GM19438 (cell line): ENCODE measurements around the gene DFFB.

Experiments used
- ATAC-seq: cut with Tn5 transposase; IDR thresholded peaks from one replicate; pipeline ENCODE4 v1.9.1; 2021; ENCODE audit warnings: low read depth; ENCODE audit not compliant: unreplicated experiment

DFFB gene

GRCh38 chr1:3894626-3895278 lies 37.5 kb downstream of the DFFB start:
- no peak for ATAC-seq

GRCh38 chr1:3895279-3895950 lies 38.1 kb downstream of the DFFB start:
- no peak for ATAC-seq

- no peak for ATAC-seq
These were observed 38.7 kb downstream of the DFFB start for GRCh38 chr1:3895951-3896325.

- ATAC-seq = no peak
These were observed 39.2 kb downstream of the DFFB start for GRCh38 chr1:3896396-3897000.

- ATAC-seq = no peak
These were observed 41.1 kb downstream of the DFFB start for GRCh38 chr1:3898475-3898735.

- ATAC-seq = no peak
These were observed 41.9 kb downstream of the DFFB start for GRCh38 chr1:3898994-3899753.

GRCh38 chr1:3899754-3900149 lies 42.5 kb downstream of the DFFB start:
- ATAC-seq = no peak

GRCh38 chr1:3900150-3900968 lies 43.1 kb downstream of the DFFB start, which contains the start of gene C1orf174:
C1orf174 (minus strand) TSS chr1:3900272; CDS start chr1:3900186, 86 bp downstream.
- peak; percentile 70 for ATAC-seq

GRCh38 chr1:3900969-3901529 lies 43.8 kb downstream of the DFFB start:
- ATAC-seq = peak; percentile 44

- ATAC-seq = no peak
These were observed 44.8 kb downstream of the DFFB start for GRCh38 chr1:3902111-3902511.

GRCh38 chr1:3902571-3903091 lies 45.4 kb downstream of the DFFB start:
- ATAC-seq = no peak

- no peak for ATAC-seq
These were observed 46.1 kb downstream of the DFFB start for GRCh38 chr1:3903141-3904005.

- ATAC-seq = no peak
These were observed 46.9 kb downstream of the DFFB start for GRCh38 chr1:3904006-3904842.

GRCh38 chr1:3904843-3905185 lies 47.5 kb downstream of the DFFB start:
- ATAC-seq = no peak

GRCh38 chr1:3905266-3905952 lies 48.1 kb downstream of the DFFB start:
- no peak for ATAC-seq

- no peak for ATAC-seq
These were observed 48.8 kb downstream of the DFFB start for GRCh38 chr1:3905953-3906671.

- no peak for ATAC-seq
These were observed 49.4 kb downstream of the DFFB start for GRCh38 chr1:3906672-3907020.
